Rectal smooth muscle tissue (tissue), 1 donor: ENCODE data around the gene ZDHHC7.
A peak's percentile ranks its signal among the peaks of the same experiment; 100 is the strongest.
"Not testable (repeated sequence)": the region's sequence is repeated elsewhere in the genome, so short reads cannot be mapped to it uniquely, and the experiment has no call there.

ENCODE experiments used
- H3K27ac ChIP-seq: one replicate; pipeline ENCODE4 v1.7.0; 2013; ENCODE audit warnings: low read depth, low read length, inconsistent platforms
- H3K27me3 ChIP-seq: one replicate; pipeline ENCODE4 v1.7.0; 2013; ENCODE audit warnings: low read length; ENCODE audit not compliant: control insufficient read depth, insufficient read depth
- H3K36me3 ChIP-seq: one replicate; pipeline ENCODE4 v1.7.0; 2013; ENCODE audit warnings: low read length; ENCODE audit not compliant: control insufficient read depth, insufficient read depth
- H3K4me1 ChIP-seq: one replicate; pipeline ENCODE4 v1.7.0; 2013; ENCODE audit warnings: low read length; ENCODE audit not compliant: control insufficient read depth, insufficient read depth
- H3K4me3 ChIP-seq: one replicate; pipeline ENCODE4 v1.7.0; 2013; ENCODE audit warnings: low read length
- H3K9ac ChIP-seq: one replicate; pipeline ENCODE4 v1.7.0; 2013; ENCODE audit warnings: low read length

Gene ZDHHC7

GRCh38 chr16:85037721-85038120 is 26.4 kb upstream of the ZDHHC7 start:
- no peaks in the 10 kb centered on the region for H3K36me3 ChIP-seq
- no peak overlapping the region for H3K9ac ChIP-seq
- peak overlapping the region; percentile 50 for H3K27ac ChIP-seq

DNA sequence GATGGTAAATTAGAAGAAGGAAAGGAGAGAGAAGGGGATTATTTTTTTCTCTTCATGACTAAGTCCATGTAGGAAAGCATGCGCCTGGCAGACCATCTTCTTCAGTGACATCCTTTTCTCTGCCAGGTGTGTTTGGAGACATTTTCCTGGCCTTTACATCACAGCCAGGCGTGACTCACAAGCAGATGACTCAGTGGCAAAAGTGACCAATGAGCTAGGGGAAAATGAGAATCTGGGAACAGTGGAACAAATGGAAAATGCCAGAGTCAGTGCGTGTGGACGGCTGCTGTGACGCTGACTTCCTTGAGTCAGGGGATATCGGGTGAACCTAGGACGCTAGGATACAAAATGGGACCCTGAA is 25.7 kb upstream of the ZDHHC7 start:
- no peaks in the 10 kb centered on the region for H3K36me3 ChIP-seq
- no peak overlapping the region for H3K9ac ChIP-seq
- no peaks in the 10 kb centered on the region for H3K4me1 ChIP-seq
- H3K4me3 ChIP-seq = no peak overlapping the region
- H3K27ac ChIP-seq = peak overlapping the region; percentile 75
- H3K27me3 ChIP-seq = no peaks in the 10 kb centered on the region

More at GRCh38 chr16:85037721-85038120, 26.4 kb upstream of the ZDHHC7 start:
- no peaks in the 10 kb centered on the region for H3K27me3 ChIP-seq
- H3K4me3 ChIP-seq = no peak overlapping the region
- no peaks in the 10 kb centered on the region for H3K4me1 ChIP-seq

DNA sequence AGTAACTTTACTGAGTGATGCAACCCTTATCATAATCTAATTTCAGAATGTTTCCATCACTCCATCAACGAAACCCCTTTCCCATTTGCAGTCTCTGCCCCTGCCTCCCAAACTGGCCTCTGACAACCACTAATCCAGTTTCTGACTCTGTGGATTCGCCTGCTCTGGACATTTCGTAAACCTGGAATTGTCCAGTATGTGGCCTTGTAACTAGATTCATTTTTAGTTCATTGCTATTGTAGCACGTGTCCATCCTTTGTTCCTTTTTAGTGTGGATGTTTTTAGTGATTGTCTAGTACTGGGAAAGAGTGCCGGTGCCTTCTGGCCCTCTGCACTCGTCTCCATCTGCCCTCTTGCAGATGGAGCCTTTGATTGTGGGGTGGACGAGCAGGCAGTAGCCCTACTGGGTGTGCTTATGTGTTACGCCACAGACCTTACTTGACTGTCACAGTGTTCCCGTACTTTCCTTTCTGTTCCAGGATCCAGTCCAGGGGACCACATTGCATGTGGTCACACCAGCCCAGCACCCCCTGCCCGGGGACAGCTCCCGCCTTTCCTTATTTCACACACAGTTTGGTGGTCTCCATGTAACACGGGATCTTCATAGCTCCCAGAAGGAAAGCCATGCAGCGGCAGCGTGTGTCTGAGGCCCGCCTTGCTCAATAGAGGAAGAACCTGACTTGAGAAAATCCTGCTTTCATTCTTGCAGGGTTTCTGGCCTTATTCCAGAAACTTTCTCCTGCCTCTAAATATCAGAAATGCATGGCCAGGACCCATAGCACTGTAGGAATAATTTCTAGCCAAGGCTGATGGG is 25.1 kb upstream of the ZDHHC7 start:
- Histone ChIP-seq H3K4me3 (no peak overlapping the region), H3K27ac (peak overlapping the region; percentile 75), H3K27me3 (no peaks in the 10 kb centered on the region), H3K36me3 (no peaks in the 10 kb centered on the region), H3K4me1 (no peaks in the 10 kb centered on the region), H3K9ac (no peak overlapping the region)

DNA sequence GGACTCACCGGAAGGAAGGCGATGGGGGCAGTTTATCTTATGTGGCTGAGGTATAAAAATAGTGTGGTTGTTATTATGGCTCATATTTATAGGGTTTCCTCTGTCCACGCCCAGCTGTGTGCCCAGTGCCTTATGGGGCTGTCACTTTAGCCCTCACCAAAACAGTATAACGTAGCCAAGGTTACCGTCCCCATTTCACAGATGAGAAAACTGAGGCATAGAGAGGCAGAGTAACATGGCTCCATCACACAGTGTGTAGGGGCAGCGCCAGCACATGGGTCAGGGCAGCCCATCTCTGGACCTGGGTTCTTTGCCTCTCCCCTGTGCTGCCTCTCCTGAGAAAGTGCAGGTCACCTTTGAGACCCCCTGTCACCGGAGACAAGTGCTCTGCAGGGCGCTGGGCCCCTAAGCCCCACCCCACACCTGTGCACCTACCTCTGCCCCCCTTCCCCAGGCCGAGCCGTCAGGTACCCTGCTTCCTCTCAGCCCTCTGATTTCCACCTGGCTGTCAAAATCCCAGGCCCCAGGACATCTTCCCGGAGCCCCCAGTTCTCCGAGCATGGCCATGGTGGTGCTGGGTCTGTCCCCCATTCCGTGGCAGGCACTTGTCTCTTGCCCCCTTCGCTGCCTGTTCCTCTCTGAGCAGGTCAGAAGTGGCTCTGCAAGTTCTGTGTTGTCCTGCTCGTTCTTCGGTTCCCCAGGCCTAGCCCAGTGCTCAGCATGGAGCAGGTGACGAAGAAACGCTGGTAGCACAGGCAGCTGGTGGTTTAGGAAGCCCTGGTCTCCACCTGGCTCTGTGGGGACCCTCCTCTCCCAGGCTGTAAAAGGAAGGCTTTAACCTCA is 23.5 kb upstream of the ZDHHC7 start:
- Histone ChIP-seq H3K27me3 (no peaks in the 10 kb centered on the region), H3K4me1 (peaks cover under 1% of the 10 kb centered on the region), H3K9ac (no peak overlapping the region), H3K4me3 (no peak overlapping the region), H3K36me3 (no peaks in the 10 kb centered on the region), H3K27ac (no peak overlapping the region)

GRCh38 chr16:85033171-85033570 is 21.8 kb upstream of the ZDHHC7 start:
- Histone ChIP-seq H3K27me3 (no peaks in the 10 kb centered on the region), H3K4me3 (no peak overlapping the region), H3K9ac (no peak overlapping the region), H3K36me3 (no peaks in the 10 kb centered on the region), H3K27ac (no peak overlapping the region), H3K4me1 (peaks cover 15% of the 10 kb centered on the region)

- H3K9ac ChIP-seq, H3K27ac ChIP-seq, H3K4me3 ChIP-seq, H3K27me3 ChIP-seq, H3K36me3 ChIP-seq: not testable (repeated sequence)
- H3K4me1 ChIP-seq = peaks cover 16% of the 10 kb centered on the region
These were observed 20.9 kb upstream of the ZDHHC7 start for GRCh38 chr16:85032187-85032586.

DNA sequence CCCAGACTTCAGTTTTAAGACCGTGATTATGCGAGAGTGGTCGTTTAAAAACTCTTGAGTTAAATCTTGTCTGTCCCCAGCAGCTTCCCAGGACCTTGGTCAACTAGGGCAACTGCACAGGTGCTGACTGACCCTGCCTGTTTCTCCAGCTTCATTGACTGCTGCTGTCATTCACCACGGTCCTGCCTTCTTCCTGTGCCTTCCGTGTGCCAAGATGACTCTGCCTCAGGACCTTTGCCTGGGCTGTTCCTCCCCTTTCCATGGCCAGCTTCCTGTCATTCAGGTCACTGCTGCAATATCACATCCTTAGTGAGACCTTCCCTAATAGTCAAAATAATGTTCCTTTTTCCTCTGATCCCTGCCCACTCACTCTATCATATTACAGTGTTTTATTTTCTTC is 20.1 kb upstream of the ZDHHC7 start:
- H3K4me1 ChIP-seq = peaks cover 21% of the 10 kb centered on the region
- no peaks in the 10 kb centered on the region for H3K36me3 ChIP-seq
- H3K27ac ChIP-seq = no peak overlapping the region
- H3K4me3 ChIP-seq = no peak overlapping the region
- H3K27me3 ChIP-seq = no peaks in the 10 kb centered on the region
- H3K9ac ChIP-seq = no peak overlapping the region

GRCh38 chr16:85029981-85030401 is 18.7 kb upstream of the ZDHHC7 start:
- Histone ChIP-seq H3K36me3 (no peaks in the 10 kb centered on the region), H3K27ac (peak overlapping the region; percentile 74), H3K4me1 (peaks cover 21% of the 10 kb centered on the region), H3K27me3 (no peaks in the 10 kb centered on the region), H3K4me3 (peak overlapping the region; percentile 76), H3K9ac (no peak overlapping the region)

- no peaks in the 10 kb centered on the region for H3K36me3 ChIP-seq
- no peaks in the 10 kb centered on the region for H3K27me3 ChIP-seq
- peak overlapping the region; percentile 76 for H3K4me3 ChIP-seq
- H3K4me1 ChIP-seq = peaks cover 21% of the 10 kb centered on the region
- H3K9ac ChIP-seq = no peak overlapping the region
- peak overlapping the region; percentile 88 for H3K27ac ChIP-seq
These were observed 18.1 kb upstream of the ZDHHC7 start for GRCh38 chr16:85029408-85029784.

DNA sequence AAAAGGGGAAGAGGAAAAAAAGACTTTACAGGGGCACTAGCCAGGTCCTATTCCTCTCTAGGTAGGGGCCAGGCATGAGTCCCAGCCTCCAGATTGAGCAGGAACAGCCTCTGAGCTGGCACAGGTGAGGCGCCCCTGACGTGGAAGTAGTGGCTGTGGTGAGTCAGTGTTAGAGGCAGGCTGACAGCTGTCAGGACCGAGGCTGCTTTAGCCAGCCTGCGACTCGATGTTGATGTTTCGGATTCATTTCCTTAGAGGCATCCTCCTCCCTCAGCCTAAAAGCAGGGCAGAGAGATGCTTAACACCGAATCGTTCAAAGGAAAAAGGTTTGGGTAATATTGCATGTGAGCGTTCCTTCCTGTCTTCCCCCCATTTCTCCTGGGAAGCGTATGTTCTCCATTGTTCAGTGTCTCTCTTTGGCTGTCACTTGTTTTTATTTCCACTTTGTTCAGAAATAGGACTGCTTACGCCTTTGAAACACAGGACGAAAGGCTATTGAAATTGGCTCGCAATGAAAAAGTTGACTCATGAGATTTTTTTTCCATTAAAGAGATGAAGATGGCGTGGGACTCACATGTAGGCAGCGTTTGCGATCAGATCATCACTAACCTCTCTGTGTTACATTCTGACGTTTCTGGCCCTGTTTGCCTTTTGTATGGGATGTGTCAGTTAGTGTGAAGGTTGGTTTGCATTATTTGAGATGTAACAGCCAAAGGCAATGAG is 17.5 kb upstream of the ZDHHC7 start:
- Histone ChIP-seq H3K27me3 (no peaks in the 10 kb centered on the region), H3K9ac (peak overlapping the region; percentile 2), H3K27ac (peak overlapping the region; percentile 88), H3K36me3 (no peaks in the 10 kb centered on the region), H3K4me3 (peak overlapping the region; percentile 76), H3K4me1 (peaks cover 21% of the 10 kb centered on the region)

GRCh38 chr16:85027958-85028684 is 16.8 kb upstream of the ZDHHC7 start:
- peaks cover 21% of the 10 kb centered on the region for H3K4me1 ChIP-seq
- peak overlapping the region; percentile 76 for H3K4me3 ChIP-seq
- H3K27ac ChIP-seq = peak overlapping the region; percentile 88
- H3K27me3 ChIP-seq = no peaks in the 10 kb centered on the region
- H3K9ac ChIP-seq = peak overlapping the region; percentile 2
- H3K36me3 ChIP-seq = no peaks in the 10 kb centered on the region
